OCI-LY1 (cell line): ENCODE results near the gene ARHGDIG.

Experiments used
- H2AFZ ChIP-seq: fragments of 200-600 bp; sonication (generic), shearing (Covaris generic); 2 replicates; pipeline ENCODE4 v1.6.0; 2014; ENCODE audit warnings: antibody characterized with exemption, mild to moderate bottlenecking, low read length
- H3F3A ChIP-seq: fragments of 200-600 bp; sonication (generic), shearing (Covaris generic); 2 replicates; pipeline ENCODE4 v1.6.0; 2014; ENCODE audit warnings: mild to moderate bottlenecking, antibody characterized with exemption, low read length, moderate library complexity; ENCODE audit not compliant: insufficient read depth
- H3K27ac ChIP-seq: fragments of 200-600 bp; sonication (generic); 2 replicates; pipeline ENCODE4 v1.5.1; 2014; ENCODE audit warnings: low read length, mixed run types, mild to moderate bottlenecking, low read depth; ENCODE audit not compliant: poor library complexity, severe bottlenecking
- H3K27me3 ChIP-seq: fragments of 200-600 bp; sonication (generic); 2 replicates; pipeline ENCODE4 v1.6.0; 2014; ENCODE audit warnings: antibody characterized with exemption, mild to moderate bottlenecking, low read length, moderate library complexity; ENCODE audit not compliant: insufficient read depth
- H3K36me3 ChIP-seq: fragments of 200-600 bp; sonication (generic); 2 replicates; pipeline ENCODE4 v1.6.1; 2014; ENCODE audit warnings: mild to moderate bottlenecking, antibody characterized with exemption, low read length, moderate library complexity, mixed read lengths; ENCODE audit not compliant: insufficient read depth
- H3K4me1 ChIP-seq: fragments of 200-600 bp; sonication (generic); 2 replicates; pipeline ENCODE4 v1.5.1; 2014; ENCODE audit warnings: mild to moderate bottlenecking, low read length, moderate library complexity; ENCODE audit not compliant: insufficient read depth, severe bottlenecking
- H3K4me2 ChIP-seq: fragments of 200-600 bp; sonication (generic), shearing (Covaris generic); 2 replicates; pipeline ENCODE4 v1.6.1; 2014; ENCODE audit warnings: low read length
- H3K4me3 ChIP-seq: fragments of 200-600 bp; sonication (generic); 2 replicates; pipeline ENCODE4 v1.5.1; 2014; ENCODE audit warnings: low read length, low read depth, mild to moderate bottlenecking, mixed read lengths; ENCODE audit not compliant: poor library complexity, severe bottlenecking
- H3K79me2 ChIP-seq: fragments of 200-600 bp; shearing (Covaris generic); 2 replicates; pipeline ENCODE4 v1.6.1; 2016; ENCODE audit warnings: mixed run types, low read length, mixed read lengths; ENCODE audit not compliant: insufficient read depth
- H3K9ac ChIP-seq: fragments of 200-600 bp; sonication (generic), shearing (Covaris generic); 2 replicates; pipeline ENCODE4 v1.6.1; 2014; ENCODE audit warnings: mild to moderate bottlenecking, low read length, mixed read lengths
- H3K9me2 ChIP-seq: fragments of 200-600 bp; sonication (generic), shearing (Covaris generic); 2 replicates; pipeline ENCODE4 v1.6.1; 2014; ENCODE audit warnings: low read depth, mild to moderate bottlenecking, low read length, mixed read lengths
- H3K9me3 ChIP-seq: fragments of 200-600 bp; shearing (Covaris generic); 2 replicates; pipeline ENCODE4 v1.6.1; 2014; ENCODE audit warnings: low read length, mixed read lengths
- H4K20me1 ChIP-seq: fragments of 200-600 bp; sonication (generic), shearing (Covaris generic); 2 replicates; pipeline ENCODE4 v1.6.0; 2016; ENCODE audit warnings: mild to moderate bottlenecking, low read length; ENCODE audit not compliant: insufficient read depth
- CTCF ChIP-seq: fragments of 200-600 bp; sonication (generic), shearing (Covaris generic); IDR thresholded peaks from 2 replicates; pipeline ENCODE4 v1.5.1; 2017; ENCODE audit warnings: mild to moderate bottlenecking, antibody characterized with exemption, low read length, moderate library complexity, mixed read lengths
- EZH2 ChIP-seq: fragments of 200-600 bp; sonication (generic), shearing (Covaris generic); IDR thresholded peaks from 2 replicates; pipeline ENCODE4 v1.8.0; 2017; ENCODE audit warnings: borderline replicate concordance, mixed run types, mild to moderate bottlenecking, antibody characterized with exemption, low read length, moderate library complexity, mixed read lengths

ARHGDIG gene

DNA sequence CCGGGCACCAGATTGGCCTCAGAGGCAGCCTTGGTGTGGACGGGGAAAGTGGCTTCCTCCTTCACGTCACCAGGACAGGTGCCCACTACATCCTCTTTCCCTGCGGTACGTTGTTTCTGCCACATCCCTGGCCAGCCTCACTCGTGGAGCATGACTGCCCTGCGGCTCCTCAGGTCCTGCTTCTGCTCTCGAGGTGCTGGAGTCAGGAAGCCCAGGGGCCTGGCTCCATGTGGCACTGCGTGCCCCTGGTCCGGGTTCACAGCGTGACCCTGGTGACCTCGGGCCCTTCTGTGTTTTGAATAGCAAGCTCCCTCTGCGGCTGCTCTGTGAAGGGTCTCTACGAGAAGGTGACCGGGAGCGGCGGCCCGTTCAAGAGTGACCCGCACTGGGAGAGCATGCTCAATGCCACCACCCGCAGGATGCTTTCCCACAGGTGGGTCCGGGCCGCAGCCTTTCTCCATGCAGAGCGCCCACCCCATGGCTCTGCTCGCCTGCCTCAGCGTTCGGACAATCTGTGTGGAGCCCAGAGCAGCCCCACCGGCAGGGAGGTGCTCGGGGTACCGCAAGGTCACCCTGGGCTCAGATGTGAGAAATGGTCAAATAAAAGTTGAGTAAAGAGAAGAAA lies 18.2 kb upstream of the ARHGDIG start:
- Histone ChIP-seq H3K27me3 (no peaks in the 10 kb centered on the region), H3K9ac (no peak overlapping the region), H4K20me1 (no peaks in the 10 kb centered on the region), H3K4me3 (no peak overlapping the region), H3F3A (no peaks in the 10 kb centered on the region), H2AFZ (no peak overlapping the region), H3K4me2 (no peak overlapping the region), H3K9me3 (no peaks in the 10 kb centered on the region), H3K36me3 (peaks cover 27% of the 10 kb centered on the region), H3K27ac (no peak overlapping the region), H3K79me2 (no peaks in the 10 kb centered on the region), H3K9me2 (no peaks in the 10 kb centered on the region), H3K4me1 (no peaks in the 10 kb centered on the region)
- TF ChIP-seq CTCF (no peak), EZH2 (no peak)

- Histone ChIP-seq H3F3A (no peaks in the 10 kb centered on the region), H2AFZ (no peak overlapping the region), H3K4me3 (no peak overlapping the region), H3K27ac (no peak overlapping the region), H3K9me2 (no peaks in the 10 kb centered on the region), H3K27me3 (no peaks in the 10 kb centered on the region), H3K9ac (no peak overlapping the region), H3K79me2 (no peaks in the 10 kb centered on the region), H3K4me2 (no peak overlapping the region), H4K20me1 (no peaks in the 10 kb centered on the region), H3K36me3 (peaks cover 27% of the 10 kb centered on the region), H3K9me3 (no peaks in the 10 kb centered on the region), H3K4me1 (no peaks in the 10 kb centered on the region)
- no peak for TF ChIP-seq CTCF
- TF ChIP-seq EZH2: no peak
Measured at GRCh38 chr16:263182-263774, 17.1 kb upstream of the ARHGDIG start.

DNA sequence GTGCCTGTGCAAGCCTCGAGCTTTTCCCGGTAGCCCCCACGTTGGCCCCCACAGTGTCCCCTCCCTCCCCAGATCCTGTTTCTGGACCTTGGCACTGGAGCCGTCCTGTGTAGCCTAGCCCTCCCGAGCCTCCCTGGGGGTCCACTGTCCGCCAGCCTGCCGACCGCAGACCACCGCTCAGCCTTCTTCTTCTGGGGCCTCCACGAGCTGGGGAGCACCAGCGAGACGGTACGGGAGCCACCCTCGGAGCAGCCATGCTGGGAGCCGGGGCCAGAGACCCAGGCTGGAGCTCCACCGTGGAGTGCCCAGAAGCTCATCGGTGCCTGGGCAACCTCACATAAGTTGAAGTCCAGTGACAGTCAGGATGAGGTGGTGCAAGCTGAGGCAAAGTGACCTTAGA lies 16.4 kb upstream of the ARHGDIG start:
- no peak overlapping the region for H3K27ac ChIP-seq
- no peak overlapping the region for H3K9ac ChIP-seq
- no peak overlapping the region for H3K4me3 ChIP-seq
- no peaks in the 10 kb centered on the region for H3K9me2 ChIP-seq
- no peaks in the 10 kb centered on the region for H4K20me1 ChIP-seq
- no peaks in the 10 kb centered on the region for H3F3A ChIP-seq
- no peak for TF ChIP-seq CTCF
- TF ChIP-seq EZH2: no peak
- H3K4me1 ChIP-seq: no peaks in the 10 kb centered on the region
- peaks cover 27% of the 10 kb centered on the region for H3K36me3 ChIP-seq
- H3K27me3 ChIP-seq: no peaks in the 10 kb centered on the region
- no peak overlapping the region for H2AFZ ChIP-seq
- H3K4me2 ChIP-seq: no peak overlapping the region
- H3K79me2 ChIP-seq: no peaks in the 10 kb centered on the region
- no peaks in the 10 kb centered on the region for H3K9me3 ChIP-seq
